Epithelial cell of proximal tubule (primary cell): Measurements from ENCODE around the gene PRR5. TPM values are rescaled to one million over a fixed set of nuclear protein-coding genes. Genes with fewer than 3 reads are reported as not detected.

Experiments
- DNase-seq: peaks from one replicate; pipeline ENCODE4 v3.0.0-alpha.2; 2011; ENCODE audit warnings: low read depth
- H3K4me3 ChIP-seq: 2 replicates; pipeline ENCODE4 v1.5.1; 2011; ENCODE audit warnings: low read depth, mild to moderate bottlenecking, low read length
- total RNA-seq: library from RNA; depleted of rRNA; stranded (reverse); fragments of >200 nt; gene quantifications from 2 replicates; pipeline ENCODE4 v1.2.3, GENCODE V29; 2015
- TF ChIP-seq, protein P1 (sequence below): conservative IDR thresholded peaks from 2 replicates; pipeline ENCODE4 v1.5.1; 2012; ENCODE audit warnings: low read depth, mild to moderate bottlenecking, low read length

Gene PRR5
- total RNA-seq, 1 donor from 2014 or later, result 9.1 TPM

- DNase-seq, result no peak
- TF ChIP-seq, protein P1, sequence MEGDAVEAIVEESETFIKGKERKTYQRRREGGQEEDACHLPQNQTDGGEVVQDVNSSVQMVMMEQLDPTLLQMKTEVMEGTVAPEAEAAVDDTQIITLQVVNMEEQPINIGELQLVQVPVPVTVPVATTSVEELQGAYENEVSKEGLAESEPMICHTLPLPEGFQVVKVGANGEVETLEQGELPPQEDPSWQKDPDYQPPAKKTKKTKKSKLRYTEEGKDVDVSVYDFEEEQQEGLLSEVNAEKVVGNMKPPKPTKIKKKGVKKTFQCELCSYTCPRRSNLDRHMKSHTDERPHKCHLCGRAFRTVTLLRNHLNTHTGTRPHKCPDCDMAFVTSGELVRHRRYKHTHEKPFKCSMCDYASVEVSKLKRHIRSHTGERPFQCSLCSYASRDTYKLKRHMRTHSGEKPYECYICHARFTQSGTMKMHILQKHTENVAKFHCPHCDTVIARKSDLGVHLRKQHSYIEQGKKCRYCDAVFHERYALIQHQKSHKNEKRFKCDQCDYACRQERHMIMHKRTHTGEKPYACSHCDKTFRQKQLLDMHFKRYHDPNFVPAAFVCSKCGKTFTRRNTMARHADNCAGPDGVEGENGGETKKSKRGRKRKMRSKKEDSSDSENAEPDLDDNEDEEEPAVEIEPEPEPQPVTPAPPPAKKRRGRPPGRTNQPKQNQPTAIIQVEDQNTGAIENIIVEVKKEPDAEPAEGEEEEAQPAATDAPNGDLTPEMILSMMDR, result no peak
- peak overlapping the region; percentile 71 for H3K4me3 ChIP-seq
Observed at GRCh38 chr22:44702479-44703198, 635 bp downstream of the PRR5 start.

DNA sequence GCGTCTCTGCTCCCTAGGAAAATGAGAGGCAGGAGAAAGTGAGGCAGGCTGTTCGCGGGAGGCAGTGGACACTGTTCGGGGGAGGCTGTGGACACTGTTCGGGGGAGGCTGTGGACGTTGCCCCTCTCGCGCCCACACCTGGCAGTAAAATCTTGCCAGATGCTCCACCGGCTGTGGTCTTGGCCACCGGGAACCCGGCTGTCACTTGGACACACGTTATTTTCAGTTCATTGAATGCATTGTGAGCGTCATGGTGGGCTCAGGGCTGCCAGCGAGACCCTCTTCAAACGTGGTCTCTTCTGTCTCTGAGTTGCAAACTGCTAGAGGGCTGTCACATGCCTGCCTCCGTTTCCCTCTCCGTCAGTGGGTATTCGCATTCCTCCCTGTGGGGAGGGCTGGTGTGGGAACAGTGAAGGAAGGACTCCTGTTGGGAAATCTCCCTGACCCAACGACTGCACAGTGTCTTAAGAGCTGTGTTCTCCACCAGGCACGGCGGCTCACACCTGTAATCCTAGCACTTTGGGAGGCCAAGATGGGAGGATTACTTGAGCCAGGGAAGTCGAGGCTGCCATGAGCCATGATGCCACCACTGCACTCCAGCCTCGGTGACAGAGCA is 1.4 kb downstream of the PRR5 start:
- H3K4me3 ChIP-seq, result peak overlapping the region; percentile 71
- TF ChIP-seq, protein P1, result no peak
- DNase-seq, result no peak

GRCh38 chr22:44704159-44705021 is 2.4 kb downstream of the PRR5 start:
- H3K4me3 ChIP-seq, result no peak overlapping the region
- no peak for DNase-seq
- TF ChIP-seq, protein P1, result no peak

DNA sequence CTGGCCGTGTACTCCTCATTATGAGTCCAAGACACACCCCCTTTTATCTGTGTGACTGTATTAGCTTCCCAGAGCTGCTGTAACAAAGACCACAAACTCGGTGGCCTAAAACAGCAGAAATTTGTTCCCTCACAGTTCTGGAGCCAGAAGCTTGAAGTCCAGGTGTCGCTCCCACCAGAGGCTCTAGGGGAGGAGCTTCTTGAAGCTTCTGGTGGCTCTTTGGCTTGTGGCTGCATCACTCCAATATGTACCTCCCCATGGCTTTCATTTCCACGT is 3.0 kb downstream of the PRR5 start:
- TF ChIP-seq, protein P1, result no peak
- no peak for DNase-seq
- H3K4me3 ChIP-seq, result no peak overlapping the region

GRCh38 chr22:44706488-44706887 is 4.5 kb downstream of the PRR5 start:
- TF ChIP-seq, protein P1, result no peak

DNA sequence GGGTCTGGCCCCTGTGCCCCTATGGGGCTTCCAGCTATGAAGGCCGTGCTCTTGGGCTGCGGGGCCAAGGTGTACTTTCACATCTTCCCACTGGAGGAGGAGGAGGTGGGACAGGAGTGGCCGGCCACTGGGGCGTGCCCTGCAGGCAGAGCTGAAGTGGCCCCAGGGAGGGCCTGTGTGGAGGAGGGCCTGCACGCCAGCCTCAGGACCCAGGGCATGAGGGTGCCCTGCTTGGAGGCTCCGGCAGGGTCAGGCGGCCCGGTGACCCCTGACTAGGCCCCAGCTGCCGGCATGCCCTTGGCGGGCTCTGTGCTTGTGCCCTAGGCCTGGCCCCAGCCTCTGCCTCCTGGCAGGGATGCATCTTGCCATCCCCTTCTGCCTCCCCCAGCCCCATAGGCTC is 5.2 kb downstream of the PRR5 start:
- TF ChIP-seq, protein P1, result no peak
- no peak for DNase-seq
- H3K4me3 ChIP-seq, result no peak overlapping the region

More at GRCh38 chr22:44706488-44706887, 4.5 kb downstream of the PRR5 start:
- DNase-seq, result no peak
- H3K4me3 ChIP-seq, result no peak overlapping the region
